Activated effector memory CD4-positive, alpha-beta T cell treated with anti-CD3 and anti-CD28 coated beads, Interleukin-2, amount 50 U/mL, for 16 hours (primary cell): Measurements from ENCODE around the gene FAM184A.
"Not testable (repeated sequence)": the region's sequence is repeated elsewhere in the genome, so short reads cannot be mapped to it uniquely, and the experiment has no call there.

Source experiments
- DNase-seq: peaks from one replicate; pipeline ENCODE4 v3.0.0-alpha.2; 2020

The FAM184A gene

GRCh38 chr6:119097815-119098361, 19.4 kb upstream of the FAM184A start:
- DNase-seq = not testable (repeated sequence)

- no peak for DNase-seq
These were observed 18.5 kb upstream of the FAM184A start for GRCh38 chr6:119096721-119097565.

- no peak for DNase-seq
These were observed 11.8 kb upstream of the FAM184A start for GRCh38 chr6:119090256-119090655.

GRCh38 chr6:119084784-119085183, 6.3 kb upstream of the FAM184A start:
- DNase-seq = no peak

- no peak for DNase-seq
These were observed 4.5 kb upstream of the FAM184A start for GRCh38 chr6:119083007-119083406.

- no peak for DNase-seq
These were observed 882 bp upstream of the FAM184A start for GRCh38 chr6:119079283-119079809.

GRCh38 chr6:119077643-119078375, 655 bp downstream of the FAM184A start:
- DNase-seq = peak; percentile 83

GRCh38 chr6:119077391-119077642, 1.1 kb downstream of the FAM184A start:
- no peak for DNase-seq

GRCh38 chr6:119076576-119077390, 1.7 kb downstream of the FAM184A start:
- DNase-seq = no peak

GRCh38 chr6:119076173-119076572, 2.3 kb downstream of the FAM184A start:
- DNase-seq = no peak

GRCh38 chr6:119075200-119075981, 3.1 kb downstream of the FAM184A start:
- DNase-seq = no peak

GRCh38 chr6:119073307-119074051, 5.0 kb downstream of the FAM184A start:
- no peak for DNase-seq

- no peak for DNase-seq
These were observed 6.9 kb downstream of the FAM184A start for GRCh38 chr6:119071576-119071975.

- DNase-seq = no peak
These were observed 11.4 kb downstream of the FAM184A start for GRCh38 chr6:119067091-119067490.

- DNase-seq = no peak
These were observed 11.9 kb downstream of the FAM184A start for GRCh38 chr6:119066517-119066916.

GRCh38 chr6:119065955-119066354, 12.5 kb downstream of the FAM184A start:
- DNase-seq = no peak

- no peak for DNase-seq
These were observed 13.1 kb downstream of the FAM184A start for GRCh38 chr6:119065382-119065781.

- no peak for DNase-seq
These were observed 15.0 kb downstream of the FAM184A start for GRCh38 chr6:119063491-119063890.

GRCh38 chr6:119061215-119061614, 17.2 kb downstream of the FAM184A start:
- no peak for DNase-seq

- no peak for DNase-seq
These were observed 18.1 kb downstream of the FAM184A start for GRCh38 chr6:119060255-119060907.

- no peak for DNase-seq
These were observed 23.4 kb downstream of the FAM184A start for GRCh38 chr6:119055069-119055468.
